Measurements from ENCODE around the gene CDK14.

DNA sequence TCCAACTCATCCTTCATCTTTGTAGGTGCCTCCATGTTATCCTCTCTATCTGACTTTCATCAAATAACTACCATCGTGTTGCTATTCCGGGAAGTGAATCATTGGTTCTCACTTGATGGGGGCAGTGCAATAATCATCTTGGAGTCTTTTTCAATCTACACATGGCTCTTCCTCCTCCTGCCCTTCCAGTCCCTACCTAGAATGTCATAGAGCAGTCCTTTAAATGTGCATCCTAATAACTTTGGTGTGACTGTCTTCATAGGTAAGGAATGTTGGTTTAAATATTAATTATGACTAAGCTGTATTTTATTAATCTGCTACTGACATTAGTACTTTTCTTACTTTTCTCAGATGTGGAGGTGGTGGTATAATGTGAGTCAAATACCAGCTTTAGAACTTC is 8.4 kb upstream of the CDK14 start:
- TF ChIP-seq CTCF (IDR thresholded peaks at IDR 0.05) = no peak
- no peak for TF ChIP-seq POLR2A (IDR thresholded peaks at IDR 0.05)

Data from esophagus squamous epithelium (tissue), 4 donors.